H1 (cell line): ENCODE results near the gene NECAB3. TPM values are rescaled to one million over a fixed set of nuclear protein-coding genes. Genes with fewer than 3 reads are reported as not detected.

Source experiments
- CTCF ChIA-PET: fragments of 300-600 bp; sonication (Branson Sonifier 250); formaldehyde crosslinking; loops from one replicate; lab custom pipeline; 2021; ENCODE audit not compliant: partially characterized antibody; lab: Charles Lee
- POLR2A ChIA-PET: fragments of 300-600 bp; sonication (Branson Sonifier 250); formaldehyde crosslinking; loops from one replicate; lab custom pipeline; 2021; ENCODE audit warnings: inconsistent platforms; ENCODE audit not compliant: partially characterized antibody; lab: Charles Lee
- DNase-seq, 2 experiments: peaks; one replicate each; pipeline versions ENCODE4 v3.0.0 to v3.0.0-alpha.2; 2010 to 2022; ENCODE audit warnings: low spot score in 2 of 2, low read depth in 1 of 2, mixed read lengths in 1 of 2
- FAIRE-seq: peaks from 2 replicates; lab custom pipeline; 2011; peaks lifted over from hg19 to GRCh38; lab: Jason Lieb, UNC
- H2AFZ ChIP-seq: 2 replicates; pipeline ENCODE4 v1.8.1; 2012; ENCODE audit warnings: low read length, inconsistent platforms
- H2AK5ac ChIP-seq: 2 replicates; pipeline ENCODE4 v1.6.1; 2013; ENCODE audit warnings: low read depth, low read length
- H2BK120ac ChIP-seq: replicated peaks from 2 replicates; pipeline ENCODE3; 2013; ENCODE audit warnings: low read depth, low read length, inconsistent platforms
- H2BK12ac ChIP-seq: 2 replicates; pipeline ENCODE4 v1.6.1; 2013; ENCODE audit warnings: low read depth, low read length
- H2BK15ac ChIP-seq: 2 replicates; pipeline ENCODE4 v1.6.1; 2013; ENCODE audit warnings: low read length
- H2BK20ac ChIP-seq: 2 replicates; pipeline ENCODE4 v1.6.1; 2013; ENCODE audit warnings: low read length
- H2BK5ac ChIP-seq: 2 replicates; pipeline ENCODE4 v1.6.1; 2013; ENCODE audit warnings: low read depth, low read length
- H3K14ac ChIP-seq: 2 replicates; pipeline ENCODE4 v1.6.1; 2013; ENCODE audit warnings: inconsistent platforms; ENCODE audit not compliant: insufficient read length
- H3K18ac ChIP-seq: 2 replicates; pipeline ENCODE4 v1.6.1; 2013; ENCODE audit warnings: low read length; ENCODE audit errors: extremely low read depth
- H3K23ac ChIP-seq: 2 replicates; pipeline ENCODE4 v1.6.1; 2013; ENCODE audit warnings: inconsistent platforms; ENCODE audit not compliant: insufficient read length
- H3K23me2 ChIP-seq: 2 replicates; pipeline ENCODE4 v1.6.1; 2013; ENCODE audit warnings: low read depth, low read length
- H3K27ac ChIP-seq: 2 replicates; pipeline ENCODE4 v1.6.1; 2011; ENCODE audit warnings: low read depth, low read length, inconsistent platforms
- H3K27me3 ChIP-seq, 4 experiments: replicated peaks in 1 of 4; 1 replicate in 1 of 4; 2 replicates in 3 of 4; pipeline versions ENCODE4 v1.6.1 to v1.8.1; 2011 to 2013; ENCODE audit warnings: low read length in 3 of 4, mild to moderate bottlenecking in 3 of 4, inconsistent platforms in 2 of 4, mixed read lengths in 2 of 4, moderate library complexity in 1 of 4; ENCODE audit not compliant: control insufficient read depth in 3 of 4, insufficient read depth in 3 of 4; ENCODE audit errors: extremely low read depth in 1 of 4
- H3K36me3 ChIP-seq, 4 experiments: 2 replicates each; pipeline versions ENCODE4 v1.6.1 to v1.8.1; 2011 to 2013; ENCODE audit warnings: mild to moderate bottlenecking in 4 of 4, low read length in 3 of 4, moderate library complexity in 2 of 4, control low read depth in 1 of 4, inconsistent platforms in 1 of 4; ENCODE audit not compliant: insufficient read depth in 4 of 4, control insufficient read depth in 2 of 4
- H3K4ac ChIP-seq: replicated peaks from 2 replicates; pipeline ENCODE3; 2013; ENCODE audit warnings: low read length, low read depth, mixed read lengths, inconsistent platforms; ENCODE audit not compliant: insufficient read length
- H3K4me1 ChIP-seq, 4 experiments: replicated peaks in 1 of 4; 1 replicate in 1 of 4; 2 replicates in 3 of 4; pipeline versions ENCODE4 v1.6.1 to v1.8.1; 2011 to 2013; ENCODE audit warnings: low read length in 3 of 4, inconsistent platforms in 2 of 4, mixed read lengths in 1 of 4; ENCODE audit not compliant: insufficient read depth in 4 of 4, control insufficient read depth in 3 of 4
- H3K4me2 ChIP-seq, 2 experiments: 2 replicates each; pipeline versions ENCODE4 v1.6.1 to v1.8.1; 2011 to 2013; ENCODE audit warnings: low read depth in 2 of 2, low read length in 2 of 2, control low read depth in 1 of 2, inconsistent platforms in 1 of 2, mild to moderate bottlenecking in 1 of 2; ENCODE audit not compliant: insufficient read depth in 1 of 2
- H3K4me3 ChIP-seq, 4 experiments: fragments of 200-600, 300-600 bp in 1 of 4; sonication (generic), shearing (Covaris generic), sonication (Bioruptor Twin) in 1 of 4; 2 replicates each; pipeline versions ENCODE4 v1.5.1 to v1.8.1; 2011 to 2016; ENCODE audit warnings: low read length in 4 of 4, low read depth in 3 of 4, control low read depth in 2 of 4, inconsistent platforms in 2 of 4, mild to moderate bottlenecking in 2 of 4, mixed read lengths in 1 of 4, moderate library complexity in 1 of 4; ENCODE audit not compliant: insufficient read depth in 2 of 4; ENCODE audit errors: extremely low read depth in 1 of 4
- H3K56ac ChIP-seq: replicated peaks from 2 replicates; pipeline ENCODE3; 2013; ENCODE audit warnings: low read depth, mild to moderate bottlenecking, mixed read lengths, low read length, inconsistent platforms; ENCODE audit not compliant: insufficient read length
- H3K79me1 ChIP-seq: 2 replicates; pipeline ENCODE4 v1.6.1; 2013; ENCODE audit warnings: low read depth, low read length, control low read depth
- H3K79me2 ChIP-seq, 2 experiments: 2 replicates each; pipeline versions ENCODE4 v1.6.1 to v1.8.1; 2012 to 2013; ENCODE audit warnings: low read length in 2 of 2, mild to moderate bottlenecking in 2 of 2, inconsistent platforms in 1 of 2; ENCODE audit not compliant: insufficient read depth in 2 of 2, control insufficient read depth in 1 of 2
- H3K9ac ChIP-seq, 4 experiments: replicated peaks in 1 of 4; 1 replicate in 1 of 4; 2 replicates in 3 of 4; pipeline versions ENCODE4 v1.6.1 to v1.8.1; 2011 to 2013; ENCODE audit warnings: low read depth in 3 of 4, low read length in 3 of 4, control low read depth in 2 of 4, mild to moderate bottlenecking in 2 of 4, moderate library complexity in 2 of 4, inconsistent platforms in 1 of 4; ENCODE audit errors: extremely low read depth in 1 of 4
- H3K9me3 ChIP-seq, 2 experiments: 2 replicates each; pipeline versions ENCODE4 v1.6.1 to v1.8.1; 2012 to 2013; ENCODE audit warnings: mild to moderate bottlenecking in 2 of 2, moderate library complexity in 2 of 2, control low read depth in 1 of 2, inconsistent platforms in 1 of 2, low read depth in 1 of 2, low read length in 1 of 2, mixed read lengths in 1 of 2; ENCODE audit not compliant: insufficient read depth in 2 of 2
- H4K20me1 ChIP-seq, 2 experiments: replicated peaks in 1 of 2; 2 replicates each; pipeline versions ENCODE3 to v1.8.1; 2011 to 2013; ENCODE audit warnings: inconsistent platforms in 2 of 2, low read length in 2 of 2, mild to moderate bottlenecking in 1 of 2; ENCODE audit not compliant: insufficient read depth in 2 of 2, control insufficient read depth in 1 of 2
- H4K5ac ChIP-seq: 2 replicates; pipeline ENCODE4 v1.6.1; 2013; ENCODE audit warnings: low read length, low read depth, mixed read lengths, inconsistent platforms; ENCODE audit not compliant: insufficient read length
- H4K8ac ChIP-seq: 2 replicates; pipeline ENCODE4 v1.8.0; 2013; ENCODE audit warnings: mild to moderate bottlenecking, moderate library complexity, low read length, inconsistent platforms; ENCODE audit not compliant: insufficient read depth; ENCODE audit errors: extremely low read depth
- H4K91ac ChIP-seq: replicated peaks from 2 replicates; pipeline ENCODE3; 2013; ENCODE audit warnings: low read length, mixed read lengths, inconsistent platforms; ENCODE audit not compliant: insufficient read length
- ASH2L ChIP-seq: fragments of 200-600, 300-600 bp; sonication (generic); IDR thresholded peaks from one replicate; pipeline ENCODE4 v1.7.1; 2017; ENCODE audit warnings: low read length
- CBX8 ChIP-seq: fragments of 300-800, 300-1000 bp; sonication (generic); IDR thresholded peaks from 2 replicates; pipeline ENCODE4 v1.7.1; 2016; ENCODE audit warnings: low read depth, low read length, borderline replicate concordance
- CEBPB ChIP-seq: IDR thresholded peaks from 2 replicates; pipeline ENCODE4 v1.6.1; 2012; ENCODE audit warnings: low read depth, low read length
- CHD2 ChIP-seq: IDR thresholded peaks from 2 replicates; pipeline ENCODE4 v1.6.1; 2012; ENCODE audit warnings: low read length, improper control_type of control experiment
- CREB1 ChIP-seq: IDR thresholded peaks from 2 replicates; pipeline ENCODE4 v1.6.1; 2012; ENCODE audit warnings: inconsistent platforms
- EP300 ChIP-seq, 2 experiments: IDR thresholded peaks; 1 replicate in 1 of 2; 2 replicates in 1 of 2; pipeline ENCODE4 v1.6.1; 2011 to 2012; ENCODE audit warnings: low read depth in 2 of 2, low read length in 2 of 2, mild to moderate bottlenecking in 2 of 2, borderline replicate concordance in 1 of 2, inconsistent platforms in 1 of 2, moderate library complexity in 1 of 2
- GTF2F1 ChIP-seq: IDR thresholded peaks from 2 replicates; pipeline ENCODE4 v1.6.1; 2012; ENCODE audit warnings: low read depth, low read length, improper control_type of control experiment, borderline replicate concordance
- POLR2AphosphoS5 ChIP-seq: IDR thresholded peaks from 2 replicates; pipeline ENCODE4 v1.6.1; 2011; ENCODE audit warnings: low read depth, low read length
- RBBP5 ChIP-seq: IDR thresholded peaks from 2 replicates; pipeline ENCODE4 v1.7.1; 2012; ENCODE audit warnings: low read depth, mild to moderate bottlenecking, inconsistent platforms, low read length, moderate library complexity, borderline replicate concordance
- TBP ChIP-seq: IDR thresholded peaks from 2 replicates; pipeline ENCODE4 v1.6.1; 2011; ENCODE audit warnings: low read depth, low read length, improper control_type of control experiment
- WGBS, 2 experiments: shearing (Covaris generic) in 1 of 2; methylation state at CpG; one replicate each; pipeline versions ENCODE4 v1.1.6 to v1.1.7; 2013 to 2015; ENCODE audit warnings: low lambda C conversion rate in 2 of 2, mixed read lengths in 2 of 2, inconsistent platforms in 1 of 2, low coverage in 1 of 2, missing lambda C conversion rate in 1 of 2; ENCODE audit not compliant: insufficient replicate concordance in 2 of 2, insufficient coverage in 1 of 2, insufficient read length in 1 of 2; ENCODE audit errors: extremely low coverage in 1 of 2, missing lambda C conversion rate in 1 of 2; 5-methylcytosine and 5-hydroxymethylcytosine counted together
- polyA plus RNA-seq, 7 experiments: library from polyadenylated mRNA; depleted of rRNA in 3 of 7; stranded (reverse) in 5 of 7; unstranded in 2 of 7; fragments of >200 nt in 5 of 7; fragments of 200-250 nt in 2 of 7; gene quantifications; 1 replicate in 5 of 7; 2 replicates in 1 of 7; 4 replicates in 1 of 7; pipeline versions ENCODE4 v1.2.1 to v1.2.3, GENCODE V29; 2011 to 2013; ENCODE audit warnings: missing spikeins in 2 of 7, mixed read lengths in 2 of 7
- total RNA-seq: library from RNA; stranded (reverse); fragmentation: NEBNext Ultra II Directional; extraction: Animal tissue kit (Norgen Biotek cat#: 25700); gene quantifications from 2 replicates; pipeline ENCODE4 v1.2.1, GENCODE V29; 2021
- TF ChIP-seq, protein P1 (sequence below): IDR thresholded peaks from 2 replicates; pipeline ENCODE4 v1.6.1; 2011; ENCODE audit warnings: low read depth, mild to moderate bottlenecking, low read length; ENCODE audit not compliant: insufficient read depth

NECAB3 gene
- total and polyA plus RNA-seq, 2 of the 8 experiments (the other 6 are each of a cell fraction or from before 2014, with no cell fraction given) = 20.5 to 46.2 TPM

GRCh38 chr20:33684533-33685327 is 10.5 kb upstream of the NECAB3 start:
- Histone ChIP-seq H4K8ac (peak overlapping the region; percentile 64; the same call in 1 of the 2 replicates), H3K9ac (peak overlapping the region in 3 of 4 experiments; percentile 81 to 89 (median 82); a peak in 5 of 7 replicates), H4K91ac (peak overlapping the region; percentile 44), H4K5ac (no peak overlapping the region), H4K20me1 (peaks cover 14 to 38% of the 10 kb centered on the region in 2 experiments), H3K4me1 (peaks cover 4 to 25% (median 15%) of the 10 kb centered on the region in 4 experiments), H3K4me2 (peak overlapping the region; percentile 90 to 91), H3K23ac (no peak overlapping the region), H3K27ac (no peak overlapping the region), H2BK5ac (peak overlapping the region; percentile 10; the same call in 1 of the 2 replicates), H3K9me3 (no peaks in the 10 kb centered on the region), H3K56ac (peak overlapping the region; percentile 17), H3K23me2 (peaks cover 9% of the 10 kb centered on the region), H2BK120ac (no peak overlapping the region), H3K4me3 (peak overlapping the region; percentile 86 to 97 (median 94)), H2BK20ac (no peak overlapping the region), H3K27me3 (peaks cover 0 to 7% (median under 1%) of the 10 kb centered on the region in 4 experiments; a peak in 4 of 7 replicates), H3K79me1 (peaks cover 19% of the 10 kb centered on the region), H3K18ac (no peak overlapping the region), H2BK15ac (no peak overlapping the region), H2BK12ac (peak overlapping the region; percentile 5; the same call in 1 of the 2 replicates), H3K4ac (no peak overlapping the region), H3K36me3 (peaks cover 2 to 10% (median 5%) of the 10 kb centered on the region in 4 experiments; a peak in 6 of 8 replicates), H2AFZ (no peak overlapping the region), H3K79me2 (peaks cover 0 to 51% of the 10 kb centered on the region in 2 experiments; a peak in 3 of 4 replicates), H3K14ac (no peak overlapping the region), H2AK5ac (no peak overlapping the region)
- CTCF ChIA-PET = interaction anchor here (0.7 to 2.7 kb wide), 9 partner anchors 11 to 94 kb away, joined by 3 to 17 read pairs (median 3); partner anchors contain the start of gene ACTL10
- POLR2A ChIA-PET = interaction anchor here (0.6 to 14.0 kb wide), 11 partner anchors 9 to 586 kb away, joined by 3 to 245 read pairs (median 5); partner anchors contain the start of genes ACTL10, C20orf144, NECAB3 and PXMP4
- 32% methylated on average over 9 of the region's 10 CpGs; no CpG with 5 or more reads in 1 of the 2 experiments for WGBS, 2 experiments
- DNase-seq = no peak
- FAIRE-seq = no peak
- TF ChIP-seq CBX8 (no peak), CREB1 (no peak), POLR2AphosphoS5 (peak; percentile 63; the same call in 1 of the 2 replicates), EP300 (IDR thresholded peaks at IDR 0.05; ENCODE audit: borderline replicate concordance in 1 of 2, low read depth in 2 of 2, low read length in 2 of 2) (no peak), ASH2L (no peak), GTF2F1 (no peak), CHD2 (no peak), CEBPB (no peak), TBP (no peak), RBBP5 (no peak)
- TF ChIP-seq, protein P1, sequence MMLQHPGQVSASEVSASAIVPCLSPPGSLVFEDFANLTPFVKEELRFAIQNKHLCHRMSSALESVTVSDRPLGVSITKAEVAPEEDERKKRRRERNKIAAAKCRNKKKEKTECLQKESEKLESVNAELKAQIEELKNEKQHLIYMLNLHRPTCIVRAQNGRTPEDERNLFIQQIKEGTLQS = no peak
